ENCODE measurements around the gene PIK3CB.

- TF ChIP-seq PAX8 (IDR thresholded peaks at IDR 0.05), result no peak
- no peak for TF ChIP-seq HDAC6 (IDR thresholded peaks at IDR 0.05; ENCODE audit: unreplicated experiment)
- TF ChIP-seq JUND (IDR thresholded peaks at IDR 0.05; ENCODE audit: low read depth, low read length), result no peak
- TF ChIP-seq EGR1 (IDR thresholded peaks at IDR 0.05; ENCODE audit: borderline replicate concordance in 1 of 2, low read depth in 2 of 2, low read length in 2 of 2), result no peak
- no peak for TF ChIP-seq EZH2 (IDR thresholded peaks at IDR 0.05; ENCODE audit: borderline replicate concordance, control insufficient read depth, low read depth, low read length)
- TF ChIP-seq CREM (IDR thresholded peaks at IDR 0.05; ENCODE audit: low read depth), result no peak
- TF ChIP-seq CTCF (IDR thresholded peaks at IDR 0.05 in 2 of 3, conservative IDR thresholded peaks at IDR 0.05 in 1 of 3; ENCODE audit: control insufficient read depth in 2 of 3, extremely low read depth in 1 of 3, insufficient read depth in 1 of 3, low read depth in 3 of 3, low read length in 3 of 3), result no peak
- no peak for TF ChIP-seq SP1 (IDR thresholded peaks at IDR 0.05; ENCODE audit: low read depth, low read length)
- no peak for TF ChIP-seq POLR2A (IDR thresholded peaks at IDR 0.05; ENCODE audit: low read depth, low read length)
- TF ChIP-seq RCOR1 (conservative IDR thresholded peaks at IDR 0.05; ENCODE audit: low read depth, low read length), result no peak
- TF ChIP-seq CHD4 (IDR thresholded peaks at IDR 0.05), result no peak
- no peak for TF ChIP-seq PBX3 (IDR thresholded peaks at IDR 0.05; ENCODE audit: insufficient replicate concordance, low read depth, low read length)
Observed at GRCh38 chr3:138769616-138770015, 65.1 kb downstream of the PIK3CB start.
